DND-41 (cell line): ENCODE data around the gene RTN4RL2.

ENCODE experiments used
- ATAC-seq: fragments of 200-7000 bp; cut with Tn5 transposase; 3 replicates; pipeline ENCODE4 v1.9.1; 2021; ENCODE audit warnings: low read depth; ENCODE audit not compliant: insufficient read depth
- DNase-seq: peaks from one replicate; pipeline ENCODE4 v3.0.0-alpha.2; 2020
- H2AFZ ChIP-seq: 2 replicates; pipeline ENCODE4 v1.6.0; 2012; ENCODE audit warnings: low read depth, low read length
- H3K27ac ChIP-seq: 2 replicates; pipeline ENCODE4 v1.5.1; 2012; ENCODE audit warnings: low read length, inconsistent platforms
- H3K27me3 ChIP-seq: fragments of 200-600 bp; sonication (generic); 2 replicates; pipeline ENCODE4 v1.6.0; 2012; ENCODE audit warnings: low read length, mild to moderate bottlenecking, inconsistent platforms; ENCODE audit not compliant: insufficient read depth, poor library complexity
- H3K36me3 ChIP-seq: 2 replicates; pipeline ENCODE4 v1.5.1; 2012; ENCODE audit warnings: low read length, inconsistent platforms; ENCODE audit not compliant: insufficient read depth
- H3K4me1 ChIP-seq: 2 replicates; pipeline ENCODE4 v1.5.1; 2012; ENCODE audit warnings: mild to moderate bottlenecking, low read length; ENCODE audit not compliant: insufficient read depth
- H3K4me2 ChIP-seq: 2 replicates; pipeline ENCODE4 v1.6.0; 2012; ENCODE audit warnings: mild to moderate bottlenecking, moderate library complexity, low read length, inconsistent platforms; ENCODE audit not compliant: insufficient read depth
- H3K4me3 ChIP-seq, 2 experiments: fragments of 200-600 bp in 1 of 2; shearing (Covaris generic) in 1 of 2; 2 replicates each; pipeline ENCODE4 v1.5.1; 2012 to 2016; ENCODE audit warnings: inconsistent platforms in 2 of 2, low read length in 2 of 2, mild to moderate bottlenecking in 2 of 2, low read depth in 1 of 2, moderate library complexity in 1 of 2
- H3K79me2 ChIP-seq: 2 replicates; pipeline ENCODE4 v1.6.0; 2012; ENCODE audit warnings: low read length, inconsistent platforms; ENCODE audit not compliant: insufficient read depth
- H3K9ac ChIP-seq: 2 replicates; pipeline ENCODE4 v1.6.0; 2012; ENCODE audit warnings: low read depth, mild to moderate bottlenecking, inconsistent platforms, low read length, moderate library complexity
- H3K9me3 ChIP-seq: 2 replicates; pipeline ENCODE4 v1.5.1; 2012; ENCODE audit warnings: low read length, moderate library complexity, mild to moderate bottlenecking, inconsistent platforms; ENCODE audit not compliant: insufficient read depth, severe bottlenecking
- H4K20me1 ChIP-seq: 2 replicates; pipeline ENCODE4 v1.6.0; 2012; ENCODE audit warnings: low read length; ENCODE audit not compliant: insufficient read depth
- EZH2 ChIP-seq: IDR thresholded peaks from 3 replicates; pipeline ENCODE4 v1.6.1; 2012; ENCODE audit warnings: borderline replicate concordance, low read depth, mild to moderate bottlenecking, moderate library complexity, low read length, inconsistent platforms; ENCODE audit not compliant: severe bottlenecking
- TF ChIP-seq, protein P1 (sequence below): IDR thresholded peaks from 2 replicates; pipeline ENCODE4 v1.5.1; 2012; ENCODE audit warnings: borderline replicate concordance, low read length, moderate library complexity, mild to moderate bottlenecking; ENCODE audit not compliant: poor library complexity, severe bottlenecking; ENCODE audit errors: extremely low read depth

The RTN4RL2 gene

DNA sequence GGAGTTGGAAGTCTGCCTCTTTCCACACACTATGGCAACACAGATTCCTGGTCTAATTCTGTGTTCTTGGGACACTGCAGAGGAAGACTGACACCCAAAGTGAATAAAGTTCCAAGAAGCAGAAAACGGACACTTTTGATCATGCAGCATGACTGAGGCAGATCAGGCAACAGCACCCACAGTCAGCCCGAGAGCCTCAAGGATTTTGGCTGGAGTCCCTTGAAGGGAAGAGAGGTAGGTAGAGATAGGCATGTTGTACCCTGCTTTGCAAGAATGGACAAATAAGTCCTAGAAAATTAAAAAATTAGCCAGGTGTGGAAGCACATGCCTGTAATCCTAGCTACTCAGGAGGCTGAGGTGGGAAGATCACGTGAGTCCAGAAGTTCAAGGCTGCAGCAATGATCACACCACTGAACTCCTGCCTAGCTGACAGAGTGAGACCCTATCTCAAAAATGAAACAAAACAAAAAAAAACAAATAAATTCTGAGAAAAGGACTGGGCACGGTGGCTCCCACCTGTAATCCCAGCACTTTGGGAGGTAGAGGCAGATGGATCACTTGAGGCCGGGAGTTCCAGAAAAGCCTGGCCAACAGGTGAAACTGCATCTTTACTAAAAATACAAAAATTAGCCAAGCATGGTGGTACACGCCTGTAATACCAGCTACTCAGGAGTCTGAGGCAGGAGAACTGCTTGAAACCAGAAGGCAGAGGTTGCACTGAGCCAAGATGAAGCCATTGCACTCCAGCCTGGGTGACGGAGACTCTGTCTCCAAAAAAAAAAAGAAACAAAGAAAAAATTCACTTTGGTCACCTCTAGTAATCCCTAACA, 48.2 kb downstream of the RTN4RL2 start:
- Histone ChIP-seq H3K4me3 (no peak overlapping the region), H3K36me3 (no peaks in the 10 kb centered on the region), H3K9ac (no peak overlapping the region), H3K79me2 (no peaks in the 10 kb centered on the region), H3K4me2 (no peak overlapping the region), H3K27me3 (no peaks in the 10 kb centered on the region), H2AFZ (no peak overlapping the region), H3K9me3 (no peaks in the 10 kb centered on the region), H4K20me1 (no peaks in the 10 kb centered on the region), H3K27ac (no peak overlapping the region), H3K4me1 (peaks cover 3% of the 10 kb centered on the region; the same call in 1 of the 2 replicates)
- TF ChIP-seq EZH2 = no peak
- TF ChIP-seq, protein P1, sequence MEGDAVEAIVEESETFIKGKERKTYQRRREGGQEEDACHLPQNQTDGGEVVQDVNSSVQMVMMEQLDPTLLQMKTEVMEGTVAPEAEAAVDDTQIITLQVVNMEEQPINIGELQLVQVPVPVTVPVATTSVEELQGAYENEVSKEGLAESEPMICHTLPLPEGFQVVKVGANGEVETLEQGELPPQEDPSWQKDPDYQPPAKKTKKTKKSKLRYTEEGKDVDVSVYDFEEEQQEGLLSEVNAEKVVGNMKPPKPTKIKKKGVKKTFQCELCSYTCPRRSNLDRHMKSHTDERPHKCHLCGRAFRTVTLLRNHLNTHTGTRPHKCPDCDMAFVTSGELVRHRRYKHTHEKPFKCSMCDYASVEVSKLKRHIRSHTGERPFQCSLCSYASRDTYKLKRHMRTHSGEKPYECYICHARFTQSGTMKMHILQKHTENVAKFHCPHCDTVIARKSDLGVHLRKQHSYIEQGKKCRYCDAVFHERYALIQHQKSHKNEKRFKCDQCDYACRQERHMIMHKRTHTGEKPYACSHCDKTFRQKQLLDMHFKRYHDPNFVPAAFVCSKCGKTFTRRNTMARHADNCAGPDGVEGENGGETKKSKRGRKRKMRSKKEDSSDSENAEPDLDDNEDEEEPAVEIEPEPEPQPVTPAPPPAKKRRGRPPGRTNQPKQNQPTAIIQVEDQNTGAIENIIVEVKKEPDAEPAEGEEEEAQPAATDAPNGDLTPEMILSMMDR = no peak
- no peak for ATAC-seq
- DNase-seq = no peak

DNA sequence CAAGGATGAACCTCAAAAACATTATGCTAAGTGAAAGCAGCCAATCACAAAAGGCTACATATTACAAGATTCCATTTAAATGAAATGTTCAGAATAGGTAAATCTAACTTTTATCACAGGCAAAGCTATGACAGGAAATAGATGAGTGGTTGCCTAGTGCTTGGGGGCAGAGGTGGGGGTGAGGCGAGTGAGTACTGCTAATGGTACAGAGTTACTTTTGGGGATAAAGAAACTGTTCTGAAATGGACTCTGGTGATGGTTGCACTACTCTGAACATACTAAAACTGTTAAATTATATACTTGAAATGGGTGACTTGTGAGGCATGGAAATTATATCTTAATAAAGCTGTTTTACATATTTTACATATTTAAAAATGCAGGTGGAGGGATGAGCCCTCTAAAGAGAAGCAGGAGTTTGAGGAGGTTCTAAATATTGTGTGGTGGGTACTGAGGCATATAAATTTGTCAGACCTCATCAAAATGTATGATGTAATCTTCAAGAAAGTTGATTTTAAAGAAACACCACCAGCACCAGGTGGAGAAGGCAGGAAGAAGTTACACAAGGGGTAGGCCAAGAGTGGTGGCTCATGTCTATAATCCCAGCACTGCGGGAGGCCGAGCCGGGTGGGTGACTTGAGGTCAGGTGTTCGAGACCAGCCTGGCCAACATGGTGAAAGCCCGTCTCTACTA, 51.6 kb downstream of the RTN4RL2 start:
- Histone ChIP-seq H3K4me3 (no peak overlapping the region), H3K79me2 (no peaks in the 10 kb centered on the region), H3K27ac (no peak overlapping the region), H3K4me2 (no peak overlapping the region), H3K9me3 (no peaks in the 10 kb centered on the region), H2AFZ (no peak overlapping the region), H3K27me3 (peaks cover 23% of the 10 kb centered on the region), H3K9ac (no peak overlapping the region), H4K20me1 (no peaks in the 10 kb centered on the region), H3K36me3 (no peaks in the 10 kb centered on the region), H3K4me1 (peaks cover 28% of the 10 kb centered on the region)
- ATAC-seq (no peak), DNase-seq (no peak)
- TF ChIP-seq EZH2 = no peak
- TF ChIP-seq, protein P1 = no peak

- no peak overlapping the region for H3K4me2 ChIP-seq
- no peak for ATAC-seq
These were observed 52.5 kb downstream of the RTN4RL2 start for GRCh38 chr11:57512646-57513451.

More at GRCh38 chr11:57512646-57513451, 52.5 kb downstream of the RTN4RL2 start:
- no peak overlapping the region for H3K4me3 ChIP-seq
- no peak overlapping the region for H3K27ac ChIP-seq
- peaks cover 23% of the 10 kb centered on the region for H3K27me3 ChIP-seq
- no peaks in the 10 kb centered on the region for H3K79me2 ChIP-seq
- no peaks in the 10 kb centered on the region for H4K20me1 ChIP-seq
- no peaks in the 10 kb centered on the region for H3K9me3 ChIP-seq
- TF ChIP-seq EZH2 = no peak
- TF ChIP-seq, protein P1 = no peak
- DNase-seq = no peak
- no peaks in the 10 kb centered on the region for H3K36me3 ChIP-seq
- H3K4me1 ChIP-seq = peaks cover 28% of the 10 kb centered on the region
- H3K9ac ChIP-seq = no peak overlapping the region
- H2AFZ ChIP-seq = no peak overlapping the region
